Measurements from ENCODE around the gene UNC80.

GRCh38 chr2:209958016-209958415 lies 186.4 kb downstream of the UNC80 start:
- TF ChIP-seq, protein P1, sequence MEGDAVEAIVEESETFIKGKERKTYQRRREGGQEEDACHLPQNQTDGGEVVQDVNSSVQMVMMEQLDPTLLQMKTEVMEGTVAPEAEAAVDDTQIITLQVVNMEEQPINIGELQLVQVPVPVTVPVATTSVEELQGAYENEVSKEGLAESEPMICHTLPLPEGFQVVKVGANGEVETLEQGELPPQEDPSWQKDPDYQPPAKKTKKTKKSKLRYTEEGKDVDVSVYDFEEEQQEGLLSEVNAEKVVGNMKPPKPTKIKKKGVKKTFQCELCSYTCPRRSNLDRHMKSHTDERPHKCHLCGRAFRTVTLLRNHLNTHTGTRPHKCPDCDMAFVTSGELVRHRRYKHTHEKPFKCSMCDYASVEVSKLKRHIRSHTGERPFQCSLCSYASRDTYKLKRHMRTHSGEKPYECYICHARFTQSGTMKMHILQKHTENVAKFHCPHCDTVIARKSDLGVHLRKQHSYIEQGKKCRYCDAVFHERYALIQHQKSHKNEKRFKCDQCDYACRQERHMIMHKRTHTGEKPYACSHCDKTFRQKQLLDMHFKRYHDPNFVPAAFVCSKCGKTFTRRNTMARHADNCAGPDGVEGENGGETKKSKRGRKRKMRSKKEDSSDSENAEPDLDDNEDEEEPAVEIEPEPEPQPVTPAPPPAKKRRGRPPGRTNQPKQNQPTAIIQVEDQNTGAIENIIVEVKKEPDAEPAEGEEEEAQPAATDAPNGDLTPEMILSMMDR (IDR thresholded peaks at IDR 0.05) = no peak
- TF ChIP-seq ZFX (IDR thresholded peaks at IDR 0.05; ENCODE audit: borderline replicate concordance) = no peak
